NCI-H2227 (cell line): ENCODE measurements around the gene AREG.

Source experiments
- DNase-seq: peaks from one replicate; lab custom pipeline; 2025; ENCODE audit not compliant: unreplicated experiment; lab: John Stamatoyannopoulos, UW

AREG gene

DNA sequence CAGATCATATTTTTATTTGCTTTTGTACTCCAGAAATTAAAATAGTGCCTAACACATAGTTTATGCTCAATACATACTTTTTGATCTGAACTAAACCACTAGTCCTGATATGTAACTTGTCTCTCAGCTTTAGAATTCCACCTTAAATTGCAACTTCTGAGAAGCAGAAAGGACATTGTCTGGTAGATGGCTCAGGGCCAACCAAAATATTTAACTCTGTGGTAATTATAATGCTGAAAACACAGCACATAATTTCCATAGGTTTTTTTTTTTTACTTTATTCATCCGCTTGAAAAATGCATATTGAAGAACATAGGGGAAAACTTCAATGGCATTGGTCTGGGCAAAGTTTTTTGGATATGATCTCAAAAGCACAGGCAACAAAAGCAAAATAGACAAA, 59.3 kb downstream of the AREG start:
- DNase-seq: no peak
